Stimulated activated CD8-positive, alpha-beta memory T cell treated with anti-CD3 and anti-CD28 coated beads, Interleukin-4, amount 100 ng/mL, for 4 hours (primary cell): ENCODE measurements around the gene GDPGP1.
"Not testable (repeated sequence)": the region's sequence is repeated elsewhere in the genome, so short reads cannot be mapped to it uniquely, and the experiment has no call there.

Source experiments
- DNase-seq, 2 donors: peaks; one replicate each; pipeline ENCODE4 v3.0.0-alpha.2; 2020; ENCODE audit warnings: low read depth in 2 of 2, low spot score in 1 of 2

Gene GDPGP1

DNA sequence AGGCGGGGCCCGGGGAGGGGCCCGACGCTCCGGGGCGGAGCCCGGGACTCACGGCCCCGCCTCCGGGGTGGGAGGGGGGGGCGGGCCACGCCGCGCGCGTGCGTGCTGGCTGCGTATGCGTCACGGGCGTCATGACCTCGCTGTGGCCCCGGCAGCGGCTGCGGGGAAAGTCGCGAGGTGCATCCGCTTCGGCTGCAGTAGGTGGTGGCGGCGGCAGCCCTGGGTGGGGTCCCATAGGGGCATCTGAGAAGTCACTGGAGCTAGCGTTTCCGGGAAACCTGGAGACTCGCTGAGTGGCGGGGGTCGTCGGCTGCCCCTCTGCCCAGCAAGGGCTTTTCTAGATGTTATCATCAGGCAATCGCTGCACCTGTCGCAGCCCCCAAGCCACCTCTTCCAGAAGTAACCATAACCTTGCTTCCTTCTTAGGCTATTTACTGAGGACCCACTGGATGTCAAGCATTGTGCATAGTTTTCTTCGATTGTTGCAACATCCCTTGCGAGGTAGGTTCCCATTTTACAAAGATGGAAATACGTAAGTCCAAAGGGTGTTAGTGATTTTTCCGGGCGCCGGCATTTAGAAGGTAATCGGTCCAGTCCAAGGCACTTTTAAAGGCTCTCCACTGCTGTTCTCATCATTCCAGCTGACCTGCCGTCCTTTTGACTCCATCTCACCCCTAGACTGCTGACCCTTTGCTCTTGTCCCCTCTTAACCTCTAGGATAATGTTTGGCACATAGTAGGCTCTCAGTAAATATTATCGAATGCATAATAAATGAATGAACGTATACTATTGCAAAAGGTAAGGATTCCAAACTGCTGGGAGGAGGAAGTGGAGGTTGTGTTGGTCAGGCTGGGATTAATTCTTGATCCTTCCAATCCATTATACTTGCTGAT, at the start of gene GDPGP1:
GDPGP1 (plus strand) TSS at position 114 of the 893 bp plus-strand sequence. CDS start 6,700 bp downstream, outside the sequence.
- DNase-seq, result no peak

DNA sequence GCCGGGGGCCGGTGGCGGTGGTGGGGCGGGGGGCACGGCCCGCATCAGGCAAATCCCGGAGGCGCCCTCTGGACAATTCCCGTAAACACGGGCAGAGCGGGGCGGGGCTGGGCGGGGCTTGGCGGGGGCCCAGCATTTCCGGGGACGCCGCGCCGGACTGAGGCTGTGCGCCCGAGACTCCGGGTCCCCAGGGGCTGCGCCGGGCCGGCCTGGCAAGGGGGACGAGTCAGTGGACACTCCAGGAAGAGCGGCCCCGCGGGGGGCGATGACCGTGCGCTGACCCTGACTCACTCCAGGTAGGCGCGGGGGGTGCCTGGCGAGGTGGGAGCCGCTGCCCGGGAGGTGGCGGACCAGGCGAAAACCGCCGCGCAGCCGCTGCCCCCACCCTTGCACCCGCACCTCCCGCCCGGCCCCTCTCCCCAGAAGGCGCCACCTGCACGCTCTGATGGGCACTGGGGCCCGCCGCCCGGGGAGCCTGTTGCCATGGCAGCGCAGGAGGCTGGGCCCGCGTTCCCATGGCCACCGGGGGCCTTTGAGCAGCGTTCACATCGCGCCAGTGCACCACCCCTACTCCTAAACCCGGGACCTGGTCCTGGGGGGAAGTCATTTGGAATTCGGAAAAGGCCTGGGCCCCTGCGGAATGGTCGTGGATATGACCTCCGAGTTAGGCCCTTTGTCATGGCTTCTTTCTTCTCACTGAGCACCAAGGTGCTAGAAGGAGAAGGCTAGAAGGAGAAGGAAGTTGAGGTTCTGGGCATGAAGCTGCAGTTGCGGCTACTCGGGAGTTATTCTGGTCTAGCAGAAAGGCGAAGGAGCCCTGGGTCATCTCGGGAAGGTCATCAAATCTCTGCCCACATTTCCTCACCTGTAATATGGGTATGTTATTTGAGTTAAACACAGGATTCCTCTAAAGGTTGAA, 49.0 kb upstream of the GDPGP1 start:
- no peak for DNase-seq

DNA sequence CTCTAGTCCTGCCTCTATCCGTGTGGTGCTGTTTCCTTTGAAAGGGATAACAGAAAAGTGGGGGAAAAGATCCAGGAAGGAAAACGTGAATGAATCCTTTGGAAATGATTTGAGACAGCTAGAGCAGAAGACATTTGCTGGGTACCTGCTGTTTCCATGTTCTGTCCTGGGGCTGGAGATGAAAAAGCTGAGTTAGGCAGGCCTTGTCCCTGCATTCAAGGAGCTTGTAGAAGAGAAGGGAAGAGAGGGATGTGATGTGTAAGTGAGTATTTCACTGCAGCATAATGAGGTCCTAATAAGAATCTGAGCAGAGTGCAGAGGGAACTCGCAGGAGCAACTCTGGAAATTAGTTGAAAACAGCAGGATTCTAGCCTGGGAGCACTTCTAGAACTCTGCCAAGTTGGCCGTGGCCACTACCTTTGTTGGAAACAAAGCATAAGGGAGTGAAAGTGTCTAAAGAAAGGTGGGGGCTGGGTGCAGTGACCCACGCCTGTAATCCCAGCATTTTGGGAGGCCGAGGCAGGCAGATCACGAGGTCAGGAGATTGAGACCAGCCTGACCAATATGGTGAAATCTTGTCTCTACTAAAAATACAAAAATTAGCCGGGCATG, 46.6 kb upstream of the GDPGP1 start:
- no peak for DNase-seq

DNA sequence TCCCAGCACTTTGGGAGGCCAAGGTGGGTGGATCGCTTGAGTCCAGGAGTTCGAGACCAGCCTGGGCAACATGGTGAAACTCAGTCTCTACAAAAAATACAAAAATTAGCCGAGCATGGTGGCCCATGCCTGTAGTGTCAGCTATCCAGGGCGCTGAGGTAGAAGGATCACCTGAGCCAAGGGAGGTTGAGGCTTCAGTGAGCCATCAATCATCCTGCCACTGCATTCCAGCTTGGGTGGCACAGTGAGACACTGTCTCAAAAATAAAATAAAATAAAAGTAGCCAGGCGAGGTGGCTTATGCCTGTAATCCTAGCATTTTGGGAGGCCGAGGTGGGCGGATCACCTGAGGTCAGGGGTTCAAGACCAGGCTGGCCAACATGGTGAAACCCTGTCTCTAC, 45.9 kb upstream of the GDPGP1 start:
- not testable (repeated sequence) for DNase-seq

- no peak for DNase-seq
Measured at GRCh38 chr15:90188914-90189748, 44.9 kb upstream of the GDPGP1 start.

DNA sequence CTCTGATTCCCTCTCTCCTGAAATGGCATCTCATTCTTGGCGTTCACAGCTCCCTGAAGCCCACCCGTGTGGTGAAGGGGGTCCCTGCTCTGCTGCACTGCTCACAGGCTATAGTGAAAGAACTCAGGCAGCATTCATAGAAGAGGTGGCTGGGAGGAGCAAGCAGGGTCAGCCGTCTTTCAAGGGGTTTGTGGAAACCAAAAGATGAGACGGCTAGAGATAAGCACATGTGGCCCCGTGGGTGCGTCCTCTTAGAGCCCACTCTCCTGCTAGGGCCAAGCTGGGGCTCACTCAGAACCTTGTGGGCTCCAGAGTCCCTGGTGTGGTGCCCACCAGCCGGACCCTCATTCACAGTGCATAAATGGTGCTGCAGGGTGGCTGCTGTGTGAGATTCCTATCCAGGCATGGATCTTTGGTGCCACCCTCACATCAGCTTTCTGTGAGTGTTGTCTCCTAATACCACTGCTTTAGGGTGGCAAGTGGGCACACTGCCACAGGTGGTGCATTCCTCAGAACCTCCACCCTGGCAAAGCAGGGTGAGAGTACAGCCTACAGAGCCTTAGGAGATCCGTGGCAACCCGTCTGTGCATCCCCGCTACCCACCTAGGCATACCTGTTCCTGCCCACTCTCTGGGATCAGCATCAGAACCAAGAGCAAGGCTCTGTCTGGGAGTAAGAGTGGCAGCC, 44.1 kb upstream of the GDPGP1 start:
- no peak for DNase-seq

- no peak for DNase-seq
Measured at GRCh38 chr15:90190606-90191343, 43.2 kb upstream of the GDPGP1 start.

- DNase-seq, result no peak
Measured at GRCh38 chr15:90191344-90191687, 42.7 kb upstream of the GDPGP1 start.

GRCh38 chr15:90191794-90192509, 42.1 kb upstream of the GDPGP1 start:
- DNase-seq, result no peak

- DNase-seq, result no peak
Measured at GRCh38 chr15:90192961-90193786, 40.8 kb upstream of the GDPGP1 start.

- no peak for DNase-seq
Measured at GRCh38 chr15:90194655-90195054, 39.4 kb upstream of the GDPGP1 start.

DNA sequence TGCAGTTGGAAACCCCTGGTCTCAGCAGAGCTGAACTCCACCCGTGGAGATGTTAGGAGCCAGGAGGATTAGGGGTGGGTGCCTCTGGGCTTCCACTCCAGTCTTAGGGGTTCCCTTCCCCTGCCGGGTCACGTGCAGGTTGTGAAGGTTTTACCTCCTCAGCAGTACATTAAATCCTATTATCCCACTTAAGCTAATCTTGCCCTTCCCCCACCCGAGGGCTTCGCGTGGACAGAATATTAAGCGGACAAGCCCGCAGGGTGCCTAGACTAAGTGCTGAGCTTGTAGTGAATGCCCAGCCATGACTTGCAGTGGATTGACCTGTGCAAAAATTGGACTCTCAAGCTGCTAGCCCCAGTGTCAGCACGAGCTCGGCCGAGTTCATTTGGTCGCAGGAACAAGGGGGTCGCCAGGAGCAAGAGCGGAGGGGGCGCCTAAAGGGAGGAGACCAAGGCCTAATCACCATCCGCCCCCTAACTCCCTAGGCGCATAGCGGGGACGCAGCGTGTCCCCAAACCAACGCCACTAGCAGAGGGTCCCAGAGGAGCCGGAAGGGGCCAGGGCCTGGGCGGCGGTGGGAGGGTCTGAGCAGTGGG, 33.4 kb upstream of the GDPGP1 start:
- no peak for DNase-seq

GRCh38 chr15:90201130-90201943, 32.7 kb upstream of the GDPGP1 start, which contains the start of gene SEMA4B:
TSS of gene SEMA4B (plus strand) at chr15:90201330. CDS start at chr15:90201579, 249 bp downstream.
- DNase-seq, result peak in 1 of 2 donors; percentile 34

DNA sequence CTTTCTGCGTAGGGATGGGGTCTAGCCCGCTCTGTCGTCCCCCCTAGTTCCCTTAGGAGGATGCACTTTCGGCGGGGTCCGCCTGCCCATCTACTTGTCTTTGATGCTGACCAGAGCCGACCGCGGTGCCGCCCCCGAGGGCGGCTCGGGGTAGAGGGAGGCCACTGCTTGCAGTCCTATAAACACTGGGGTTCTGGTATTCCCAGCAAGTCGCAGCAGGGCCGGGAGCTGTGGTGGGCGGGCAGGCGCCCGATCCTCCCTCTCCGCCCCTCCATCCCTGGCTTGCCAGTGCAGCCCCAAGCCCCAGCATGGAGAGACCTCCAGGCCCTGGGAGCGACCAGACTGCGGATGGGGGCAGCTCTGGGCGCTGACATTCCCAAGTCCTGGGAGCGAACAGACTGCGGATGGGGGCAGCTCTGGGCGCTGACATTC, 32.0 kb upstream of the GDPGP1 start:
- no peak for DNase-seq

GRCh38 chr15:90202929-90203328, 31.1 kb upstream of the GDPGP1 start:
- no peak for DNase-seq

GRCh38 chr15:90203473-90203872, 30.5 kb upstream of the GDPGP1 start:
- DNase-seq, result no peak
